Transverse colon (tissue), 4 donors: ENCODE measurements around the gene TSC22D4. TPM values are rescaled to one million over a fixed set of nuclear protein-coding genes. Genes with fewer than 3 reads are reported as not detected.

Experiments used
- DNase-seq: peaks from one replicate; pipeline ENCODE4 v3.0.0-alpha.2; 2019
- H3K27ac ChIP-seq, 4 donors: fragments of 200-600 bp; sonication (generic); 2 replicates each; pipeline ENCODE4 v1.5.1; 2016 to 2018; ENCODE audit warnings: inconsistent platforms in 4 of 4
- H3K27me3 ChIP-seq: fragments of 200-600 bp; sonication (generic); 2 replicates; pipeline ENCODE4 v1.5.1; 2017; ENCODE audit warnings: inconsistent platforms
- H3K36me3 ChIP-seq, 4 donors: fragments of 200-600 bp; sonication (generic); 2 replicates each; pipeline ENCODE4 v1.5.1; 2017 to 2019; ENCODE audit warnings: inconsistent platforms in 4 of 4
- H3K4me1 ChIP-seq, 4 donors: fragments of 200-600 bp; sonication (generic); 2 replicates each; pipeline ENCODE4 v1.5.1; 2017 to 2020; ENCODE audit warnings: inconsistent platforms in 4 of 4
- H3K4me3 ChIP-seq, 4 donors: fragments of 200-600 bp; sonication (generic); 1 replicate in 1 of 4; 2 replicates in 3 of 4; pipeline versions ENCODE4 v1.5.1 to v1.6.1; 2017 to 2019; ENCODE audit warnings: inconsistent platforms in 4 of 4
- H3K9me3 ChIP-seq, 2 donors: fragments of 200-600 bp; sonication (generic); 2 replicates each; pipeline ENCODE4 v1.5.1; 2017 to 2019; ENCODE audit warnings: inconsistent platforms in 2 of 2
- EP300 ChIP-seq: sonication (generic); formaldehyde crosslinking; IDR thresholded peaks from one replicate; pipeline ENCODE4 v1.6.1; 2017; ENCODE audit warnings: antibody characterized with exemption, low read depth
- POLR2A ChIP-seq: fragments of 450-650 bp; IDR thresholded peaks from one replicate; pipeline ENCODE4 v1.6.1; 2016; ENCODE audit warnings: antibody characterized with exemption, mild to moderate bottlenecking, moderate library complexity
- POLR2AphosphoS5 ChIP-seq, 3 donors: sonication (generic); formaldehyde crosslinking; IDR thresholded peaks; one replicate each; pipeline ENCODE4 v1.6.1; 2016; ENCODE audit warnings: antibody characterized with exemption in 3 of 3
- WGBS, 2 donors: methylation state at CpG; one replicate each; pipeline ENCODE4 v1.1.5; 2018; ENCODE audit warnings: low coverage in 1 of 2; 5-methylcytosine and 5-hydroxymethylcytosine counted together
- in situ Hi-C, 4 donors: fragments of 200-750 bp; cut with MboI; loops; one replicate each; pipeline versions ENCODE4 v1.15.0 to v1.15.1; 2017; ENCODE audit warnings: low sequenced_read_pairs in 3 of 4, low pct_ligation_motif_present in 1 of 4, low pct_unique_long_range_greater_than_20kb in 1 of 4
- intact Hi-C: fragments of 100-400 bp; cut with DNase I; formaldehyde crosslinking; loops from one replicate; pipeline ENCODE4 v1.15.1; 2023; ENCODE audit warnings: low total_unique reads
- total RNA-seq, 4 donors: library from RNA; depleted of rRNA; stranded (reverse); fragments of >200 nt; gene quantifications; one replicate each; pipeline ENCODE4 v1.1.0, GENCODE V29; 2016
- TF ChIP-seq, protein P1 (sequence below), 5 experiments: fragments of 200-600 bp in 3 of 5; fragments of 450-650 bp in 2 of 5; sonication (generic) in 3 of 5; IDR thresholded peaks; 1 replicate in 2 of 5; 2 replicates in 3 of 5; pipeline ENCODE4 v1.5.1; 2016 to 2017; ENCODE audit warnings: antibody characterized with exemption in 5 of 5, inconsistent platforms in 3 of 5, mild to moderate bottlenecking in 2 of 5, moderate library complexity in 1 of 5

The TSC22D4 gene
- total RNA-seq, 4 donors from 2014 or later, result 41.6 to 101 (median 67.6) TPM

DNA sequence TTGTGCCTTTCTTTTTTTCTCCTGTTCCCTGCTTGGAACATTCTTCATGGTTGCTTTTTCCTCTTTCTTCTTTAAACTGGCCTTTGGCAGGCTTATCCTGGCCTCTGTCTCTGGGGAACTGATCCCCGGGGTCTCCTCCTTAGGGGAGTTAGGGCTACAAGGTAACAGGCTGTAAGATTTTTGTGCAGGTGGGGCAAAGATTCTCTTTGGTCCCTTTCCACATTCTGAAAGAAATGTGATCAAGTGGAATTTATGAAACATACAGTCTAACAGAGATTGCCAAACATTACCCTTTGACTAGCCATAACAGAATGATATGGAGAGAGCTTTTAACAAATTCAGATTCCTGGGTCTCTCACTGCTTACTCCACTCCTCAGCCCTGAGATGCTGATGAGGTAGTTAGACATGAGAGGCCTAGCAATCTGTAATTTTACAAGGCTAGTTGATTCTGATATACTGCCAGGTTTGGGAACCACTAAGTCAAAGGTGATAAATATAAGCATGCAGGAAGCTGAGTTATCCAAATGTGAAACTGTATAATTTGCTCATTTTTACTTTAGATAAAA, 59.3 kb downstream of the TSC22D4 start:
- Histone ChIP-seq H3K4me3 (no peak overlapping the region), H3K27ac (no peak overlapping the region), H3K4me1 (no peaks in the 10 kb centered on the region), H3K36me3 (no peaks in the 10 kb centered on the region), H3K9me3 (no peaks in the 10 kb centered on the region), H3K27me3 (no peaks in the 10 kb centered on the region)
- in situ Hi-C loops (no loop called here), intact Hi-C loops (no loop called here)
- WGBS, 2 donors, result 67 to 68% methylated on average over 1 of the region's 1 CpG
- TF ChIP-seq POLR2AphosphoS5 (IDR thresholded peaks at IDR 0.05) (no peak), POLR2A (no peak), EP300 (no peak)
- TF ChIP-seq, protein P1, sequence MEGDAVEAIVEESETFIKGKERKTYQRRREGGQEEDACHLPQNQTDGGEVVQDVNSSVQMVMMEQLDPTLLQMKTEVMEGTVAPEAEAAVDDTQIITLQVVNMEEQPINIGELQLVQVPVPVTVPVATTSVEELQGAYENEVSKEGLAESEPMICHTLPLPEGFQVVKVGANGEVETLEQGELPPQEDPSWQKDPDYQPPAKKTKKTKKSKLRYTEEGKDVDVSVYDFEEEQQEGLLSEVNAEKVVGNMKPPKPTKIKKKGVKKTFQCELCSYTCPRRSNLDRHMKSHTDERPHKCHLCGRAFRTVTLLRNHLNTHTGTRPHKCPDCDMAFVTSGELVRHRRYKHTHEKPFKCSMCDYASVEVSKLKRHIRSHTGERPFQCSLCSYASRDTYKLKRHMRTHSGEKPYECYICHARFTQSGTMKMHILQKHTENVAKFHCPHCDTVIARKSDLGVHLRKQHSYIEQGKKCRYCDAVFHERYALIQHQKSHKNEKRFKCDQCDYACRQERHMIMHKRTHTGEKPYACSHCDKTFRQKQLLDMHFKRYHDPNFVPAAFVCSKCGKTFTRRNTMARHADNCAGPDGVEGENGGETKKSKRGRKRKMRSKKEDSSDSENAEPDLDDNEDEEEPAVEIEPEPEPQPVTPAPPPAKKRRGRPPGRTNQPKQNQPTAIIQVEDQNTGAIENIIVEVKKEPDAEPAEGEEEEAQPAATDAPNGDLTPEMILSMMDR (IDR thresholded peaks at IDR 0.05), result no peak
- no peak for DNase-seq

DNA sequence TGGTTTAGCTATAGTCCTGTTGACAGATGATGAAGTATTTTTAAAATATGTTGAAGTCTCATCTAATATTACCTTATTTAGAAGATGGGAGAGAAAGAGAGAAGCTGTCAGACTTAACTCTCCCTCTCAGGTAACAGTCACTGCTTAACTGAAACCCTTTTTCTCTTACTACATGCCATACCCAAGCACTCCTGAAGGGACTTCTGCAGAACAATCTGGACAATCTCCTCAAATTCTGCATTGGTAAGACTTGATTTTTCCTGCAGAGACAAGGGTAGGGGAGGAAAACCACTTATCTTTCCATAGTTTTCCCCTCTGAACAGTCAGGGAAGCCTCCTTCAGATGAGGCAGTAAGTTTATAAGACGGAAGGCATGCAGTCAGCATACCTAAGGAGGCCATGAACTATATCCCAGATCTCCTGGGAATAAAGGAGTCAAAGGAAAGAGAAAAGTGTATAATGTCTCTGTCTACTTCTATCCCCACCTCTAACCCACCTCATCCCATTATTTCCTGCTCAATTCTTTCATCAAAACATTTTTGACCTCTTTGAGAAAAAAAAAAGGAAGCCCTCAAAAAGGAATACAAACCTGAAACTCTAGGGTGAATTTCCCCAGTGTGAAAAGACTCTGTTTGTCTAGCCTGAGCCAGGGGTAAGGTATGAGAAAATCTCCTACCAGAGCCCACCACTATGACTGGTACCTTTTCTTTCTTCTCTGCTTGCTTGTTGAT, 59.9 kb downstream of the TSC22D4 start:
- no peak for DNase-seq
- H3K4me1 ChIP-seq, result no peaks in the 10 kb centered on the region
- in situ Hi-C loops, result no loop called here
- H3K36me3 ChIP-seq, result no peaks in the 10 kb centered on the region
- no peaks in the 10 kb centered on the region for H3K27me3 ChIP-seq
- intact Hi-C loops, result no loop called here
- 60 to 81% methylated on average over 1 of the region's 1 CpG for WGBS, 2 donors
- no peak overlapping the region for H3K4me3 ChIP-seq
- H3K27ac ChIP-seq, result no peak overlapping the region
- H3K9me3 ChIP-seq, result no peaks in the 10 kb centered on the region
- no peak for TF ChIP-seq POLR2AphosphoS5 (IDR thresholded peaks at IDR 0.05)
- TF ChIP-seq, protein P1 (IDR thresholded peaks at IDR 0.05), result no peak

Other genes starting within 250 kb of the TSC22D4 start
- gene SPDYE3, start 171.5 kb downstream of the TSC22D4 start, total RNA-seq, result not detected
- 100 to 1,000 TPM in 2 of 4 donors, 10 to 100 TPM in 2; 80.0 to 239 (median 113) TPM for gene PILRB, start 121.1 kb downstream of the TSC22D4 start, total RNA-seq
- 1 to 10 TPM in 2 of 4 donors, not detected in 2; 1.9 to 4.9 TPM for gene PILRA, start 105.7 kb downstream of the TSC22D4 start, total RNA-seq
- gene ZCWPW1, start 50.5 kb downstream of the TSC22D4 start, total RNA-seq, result 1 to 10 TPM in 1 of 4 donors, under 1 TPM in 2, not detected in 1; 0.68 to 2.4 (median 0.80) TPM
- gene MEPCE, start 49.4 kb downstream of the TSC22D4 start, total RNA-seq, result 10 to 100 TPM; 25.9 to 41.9 (median 30.5) TPM
- 10 to 100 TPM; 17.1 to 98.4 (median 37.2) TPM for gene PPP1R35, start 42.7 kb downstream of the TSC22D4 start, total RNA-seq
- not detected for gene SPACDR, start 15.0 kb downstream of the TSC22D4 start, total RNA-seq
- gene NYAP1, start 4.7 kb upstream of the TSC22D4 start, total RNA-seq, result 1 to 10 TPM in 1 of 4 donors, under 1 TPM in 1, not detected in 2; 0.41 to 1.4 TPM
- gene AGFG2, start 60.0 kb upstream of the TSC22D4 start, total RNA-seq, result 100 to 1,000 TPM in 2 of 4 donors, 10 to 100 TPM in 2; 63.8 to 154 (median 102) TPM
- gene SAP25, start 94.7 kb upstream of the TSC22D4 start, total RNA-seq, result 10 to 100 TPM in 1 of 4 donors, 1 to 10 TPM in 1, under 1 TPM in 1, not detected in 1; 0.96 to 52.4 (median 2.7) TPM
- gene LRCH4, start 106.9 kb upstream of the TSC22D4 start, total RNA-seq, result 100 to 1,000 TPM; 115 to 508 (median 151) TPM
- gene FBXO24, start 107.1 kb upstream of the TSC22D4 start, total RNA-seq, result under 1 TPM in 2 of 4 donors, not detected in 2; 0.14 to 0.79 TPM
- 10 to 100 TPM in 2 of 4 donors, 1 to 10 TPM in 2; 5.6 to 46.2 (median 11.7) TPM for gene PCOLCE, start 123.1 kb upstream of the TSC22D4 start, total RNA-seq
- 10 to 100 TPM; 13.5 to 39.6 (median 18.4) TPM for gene MOSPD3, start 133.3 kb upstream of the TSC22D4 start, total RNA-seq
- gene TFR2, start 162.3 kb upstream of the TSC22D4 start, total RNA-seq, result under 1 TPM in 3 of 4 donors, not detected in 1; 0.60 to 0.68 (median 0.64) TPM
- not detected for gene ACTL6B, start 177.2 kb upstream of the TSC22D4 start, total RNA-seq
- gene GNB2, start 194.5 kb upstream of the TSC22D4 start, total RNA-seq, result 100 to 1,000 TPM; 192 to 301 (median 246) TPM
- 100 to 1,000 TPM in 1 of 4 donors, 10 to 100 TPM in 3; 25.4 to 104 (median 51.8) TPM for gene GIGYF1, start 215.0 kb upstream of the TSC22D4 start, total RNA-seq
- 10 to 100 TPM; 10.7 to 58.7 (median 34.1) TPM for gene POP7, start 226.9 kb upstream of the TSC22D4 start, total RNA-seq
- not detected for gene EPO, start 241.3 kb upstream of the TSC22D4 start, total RNA-seq